Measurements from ENCODE around the gene NUMA1. TPM values are rescaled to one million over a fixed set of nuclear protein-coding genes. Genes with fewer than 3 reads are reported as not detected.

NUMA1 gene
- total and polyA plus RNA-seq, 7 donors: 68.9 to 130 (median 100) TPM

DNA sequence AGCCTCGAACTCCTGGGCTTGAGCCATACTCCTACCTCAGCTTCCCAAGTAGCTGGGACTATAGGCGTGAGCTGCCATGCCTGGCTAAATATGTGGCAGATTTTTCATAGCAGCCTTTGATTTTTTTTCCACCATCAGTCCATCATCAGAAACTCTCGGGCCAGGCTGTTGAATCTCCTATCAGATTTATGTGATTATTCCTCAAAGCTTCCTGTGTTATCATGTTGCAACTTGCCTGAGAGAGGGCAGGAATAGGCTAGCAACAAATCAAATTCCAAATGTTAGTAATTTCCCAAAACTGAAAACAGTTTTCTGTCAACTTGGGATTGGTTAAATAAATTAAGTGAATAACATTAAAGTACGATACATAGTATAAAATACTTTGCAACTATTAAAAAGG, 3.7 kb upstream of the NUMA1 start:
- Histone ChIP-seq H3K9me3 (no peaks in the 10 kb centered on the region), H3K27me3 (ENCODE audit: insufficient read depth in 3 of 3, low read length in 2 of 3) (no peaks in the 10 kb centered on the region), H3K4me3 (no peak overlapping the region), H3K36me3 (ENCODE audit: insufficient read depth in 1 of 2, low read depth in 1 of 2) (peaks cover 0 to 12% of the 10 kb centered on the region in 2 donors), H3K27ac (no peak overlapping the region), H3K4me1 (peaks cover 13% of the 10 kb centered on the region)
- ATAC-seq (no peak), DNase-seq (no peak)
- intact Hi-C loops (cut with DNase I): no loop called here
- TF ChIP-seq CTCF (IDR thresholded peaks at IDR 0.05): no peak
- 89 to 91% (median 90%) methylated on average over 4 of the region's 4 CpGs for WGBS, 3 donors

- TF ChIP-seq CTCF (IDR thresholded peaks at IDR 0.05): no peak
- Histone ChIP-seq H3K27ac (no peak overlapping the region), H3K36me3 (ENCODE audit: insufficient read depth in 1 of 2, low read depth in 1 of 2) (peaks cover 0 to 8% of the 10 kb centered on the region in 2 donors), H3K4me1 (peaks cover 19% of the 10 kb centered on the region), H3K27me3 (ENCODE audit: insufficient read depth in 3 of 3, low read length in 2 of 3) (no peaks in the 10 kb centered on the region), H3K9me3 (no peaks in the 10 kb centered on the region), H3K4me3 (no peak overlapping the region)
- WGBS, 3 donors: 88 to 90% (median 90%) methylated on average over 2 of the region's 2 CpGs
- intact Hi-C loops (cut with DNase I): no loop called here
- no peak for DNase-seq
- ATAC-seq: no peak
Measured at GRCh38 chr11:72083414-72083813, 3.1 kb upstream of the NUMA1 start.

- H3K36me3 ChIP-seq (ENCODE audit: insufficient read depth in 1 of 2, low read depth in 1 of 2): no peaks in the 10 kb centered on the region
- H3K9me3 ChIP-seq: no peaks in the 10 kb centered on the region
- peak overlapping the region; percentile 94 for H3K4me3 ChIP-seq
- no peak for DNase-seq
- intact Hi-C loops (cut with DNase I): loop anchor here in 1 of 2 donors (2.0 kb wide), 1 partner anchor 41 kb away; no protein-coding TSS in a partner anchor
- no peak for TF ChIP-seq CTCF (IDR thresholded peaks at IDR 0.05)
- ATAC-seq: no peak
- H3K27me3 ChIP-seq (ENCODE audit: insufficient read depth in 3 of 3, low read length in 2 of 3): no peaks in the 10 kb centered on the region
- peak overlapping the region; percentile 91 for H3K27ac ChIP-seq
- H3K4me1 ChIP-seq: peaks cover 22% of the 10 kb centered on the region
- WGBS, 3 donors: 94 to 96% (median 95%) methylated on average over 3 of the region's 3 CpGs
Measured at GRCh38 chr11:72081821-72082453, 1.6 kb upstream of the NUMA1 start.

DNA sequence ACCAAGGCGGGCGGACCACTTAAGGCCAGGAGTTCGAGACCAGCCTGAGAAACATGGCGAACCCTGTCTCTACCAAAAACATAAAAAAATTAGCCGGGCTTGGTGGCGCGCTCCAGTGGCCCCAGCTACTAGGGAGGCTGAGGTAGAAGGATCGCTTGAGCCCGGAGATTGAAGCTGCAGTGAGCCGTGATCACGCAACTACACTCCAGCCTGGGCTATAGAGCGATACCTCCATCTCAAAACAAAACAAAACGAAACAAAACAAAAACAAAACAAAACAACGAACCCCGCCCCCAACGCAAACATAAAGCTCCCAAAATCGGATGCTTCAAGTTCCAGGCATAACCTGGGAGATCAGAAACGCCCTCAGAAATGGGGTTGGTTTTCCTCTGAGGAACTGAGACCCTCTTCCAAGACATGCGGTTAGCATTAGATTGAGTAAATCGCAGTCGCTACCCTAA, 872 bp upstream of the NUMA1 start:
- DNase-seq (no peak), ATAC-seq (no peak)
- intact Hi-C loops (cut with DNase I): loop anchor here in 1 of 2 donors (2.0 kb wide), 1 partner anchor 40 kb away; no protein-coding TSS in a partner anchor
- no peaks in the 10 kb centered on the region for H3K27me3 ChIP-seq (ENCODE audit: insufficient read depth in 3 of 3, low read length in 2 of 3)
- WGBS, 3 donors: 66 to 72% (median 71%) methylated on average over 21 of the region's 21 CpGs
- TF ChIP-seq CTCF (IDR thresholded peaks at IDR 0.05): no peak
- H3K36me3 ChIP-seq (ENCODE audit: insufficient read depth in 1 of 2, low read depth in 1 of 2): no peaks in the 10 kb centered on the region
- peak overlapping the region; percentile 94 for H3K4me3 ChIP-seq
- peak overlapping the region; percentile 91 for H3K27ac ChIP-seq
- peaks cover 22% of the 10 kb centered on the region for H3K4me1 ChIP-seq
- no peaks in the 10 kb centered on the region for H3K9me3 ChIP-seq

Data from psoas muscle (tissue), 8 donors.